ENCODE measurements around the gene GALK1.
"Not testable (repeated sequence)": the region's sequence is repeated elsewhere in the genome, so short reads cannot be mapped to it uniquely, and the experiment has no call there.

Gene GALK1

DNA sequence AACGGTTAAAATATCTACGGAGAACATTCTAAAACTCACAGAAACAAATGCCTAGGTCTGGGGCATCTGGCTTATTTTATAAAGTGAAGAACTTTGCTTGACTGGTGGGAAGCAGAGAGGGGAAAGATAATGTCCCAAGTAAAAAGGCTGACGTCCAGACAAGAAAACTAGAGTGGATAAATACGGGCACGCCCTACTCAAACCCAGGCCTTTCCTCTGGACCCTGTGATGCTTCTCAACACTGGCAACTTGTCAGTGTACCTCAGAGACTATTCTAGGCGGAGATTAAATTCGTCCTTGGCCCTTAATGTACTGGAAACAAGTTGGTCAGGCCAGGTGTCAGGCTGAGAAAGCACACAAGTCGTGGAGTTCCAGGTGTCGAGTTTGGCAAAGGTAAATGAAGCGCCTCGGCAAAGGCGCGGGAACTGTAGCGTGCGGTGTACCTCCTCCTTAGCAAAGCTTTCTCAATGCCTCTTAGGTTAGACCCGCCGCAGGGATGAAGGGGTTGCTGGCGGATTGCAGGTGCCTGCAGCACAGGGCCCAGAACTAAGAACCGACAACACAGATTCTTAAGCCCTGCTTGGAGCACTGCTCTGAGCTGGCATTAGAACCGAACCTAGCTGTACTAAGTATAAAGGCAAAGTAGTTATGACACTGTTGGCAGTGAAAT, 18.9 kb upstream of the GALK1 start:
- no peak for DNase-seq (ENCODE audit: low read depth in 2 of 2)

DNA sequence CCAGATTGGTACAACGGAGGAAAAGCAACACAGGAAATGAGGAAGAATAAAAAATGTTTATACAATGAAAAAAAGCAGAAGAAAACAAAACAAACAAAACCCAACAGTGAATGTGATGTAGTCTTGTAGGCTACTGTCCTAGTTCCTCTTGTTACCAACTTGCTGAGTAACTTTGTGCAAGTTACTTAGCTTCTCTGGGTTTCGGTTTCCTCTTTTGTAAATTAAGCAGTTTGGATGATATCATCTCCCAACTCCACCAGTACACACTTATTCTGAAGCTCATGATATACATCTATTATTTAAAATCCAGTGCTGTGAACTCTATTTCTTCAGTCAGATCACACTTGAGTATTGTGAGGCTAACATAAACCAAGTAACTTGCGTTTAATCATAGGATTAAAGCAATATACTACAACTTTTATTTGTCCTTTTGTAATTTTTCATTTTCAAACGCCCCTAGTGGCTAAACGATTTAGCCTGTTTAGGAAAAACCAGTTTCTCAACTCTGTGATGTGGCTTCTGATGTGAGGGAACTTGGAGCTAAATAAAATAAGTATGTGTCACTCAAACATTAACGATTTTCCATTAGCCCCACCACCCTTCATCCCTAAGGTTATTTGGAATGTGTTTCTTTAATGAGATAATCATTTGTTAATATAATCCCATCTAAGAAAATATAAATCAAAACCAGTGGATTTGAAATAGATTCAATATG, 18.2 kb upstream of the GALK1 start:
- DNase-seq (ENCODE audit: low read depth in 2 of 2), result no peak

DNA sequence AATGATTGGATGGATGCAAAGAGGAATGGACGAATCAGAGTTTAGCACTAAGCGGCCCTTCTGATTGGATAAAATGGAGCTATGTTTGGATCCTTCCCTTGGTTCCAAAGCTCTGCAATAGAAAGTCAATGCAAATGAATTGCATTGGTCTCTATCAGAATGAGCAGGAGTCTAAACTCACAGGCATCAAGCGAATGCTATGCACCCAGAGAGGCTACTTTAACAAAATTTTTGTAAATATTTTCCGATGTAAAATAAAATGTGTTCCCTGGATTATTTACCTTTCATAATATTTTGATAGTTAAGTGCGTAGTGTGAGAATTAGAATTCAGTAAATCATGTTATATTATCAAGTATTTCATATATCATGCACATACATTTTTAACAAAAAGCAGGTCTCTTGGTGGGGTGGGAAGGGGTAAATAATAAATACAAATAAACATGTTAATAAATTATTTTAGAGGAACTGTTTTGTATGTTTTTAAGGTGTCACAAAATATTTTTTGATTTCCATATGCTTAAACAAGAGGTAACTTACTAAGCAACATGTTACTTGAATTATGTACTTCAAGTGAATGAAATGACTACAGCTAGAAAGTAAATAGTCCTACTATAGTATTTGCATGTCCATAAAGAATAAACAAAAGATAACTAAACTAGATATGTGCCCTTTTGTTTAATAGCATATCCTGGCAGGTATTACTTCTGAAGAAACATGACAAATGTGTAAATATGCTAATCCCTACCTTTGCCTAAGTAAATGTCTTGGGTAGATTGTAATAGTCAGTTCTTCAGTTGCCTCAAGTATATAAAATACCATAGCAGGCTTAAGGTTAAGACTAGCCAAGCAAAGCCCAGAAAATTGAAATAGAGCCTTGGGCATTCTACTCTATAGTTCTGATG, 15.2 kb upstream of the GALK1 start:
- no peak for DNase-seq (ENCODE audit: low read depth in 2 of 2)

DNA sequence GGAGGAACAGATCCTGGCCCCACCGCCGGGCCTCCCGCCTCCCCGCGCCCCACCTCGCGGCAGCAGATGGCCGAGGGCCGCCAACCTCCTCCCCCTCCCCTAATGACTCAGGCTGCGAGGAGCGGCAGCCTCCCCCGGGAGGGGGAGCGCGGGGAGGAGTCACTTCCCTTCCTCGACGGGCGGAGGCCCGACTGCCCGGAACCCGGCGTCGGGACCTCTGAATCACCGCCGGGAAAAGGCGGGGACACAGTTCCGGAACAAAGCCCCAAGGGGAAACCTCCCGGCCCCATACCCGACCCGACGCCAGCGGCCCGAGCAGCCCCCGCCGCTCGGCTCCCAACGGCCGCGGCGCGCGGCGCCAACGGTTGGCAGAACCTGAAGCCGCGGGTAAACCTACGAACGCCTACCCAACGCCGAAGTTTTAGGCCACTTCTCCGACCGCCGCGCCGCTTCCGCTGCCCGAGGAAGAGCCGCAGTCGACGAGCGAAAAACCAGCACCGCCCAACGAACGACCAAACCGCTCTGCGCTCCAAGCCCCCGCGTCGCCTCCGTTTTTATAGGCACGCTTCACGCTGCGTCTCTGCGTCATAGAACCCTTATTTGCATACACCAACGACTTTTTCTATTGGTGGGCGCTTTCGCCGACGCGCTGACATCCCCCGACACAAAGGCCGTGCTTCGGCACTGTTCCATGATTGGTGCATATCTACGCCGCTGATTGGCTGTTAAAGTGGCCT, 14.4 kb upstream of the GALK1 start:
- peak; percentile 86 to 92 for DNase-seq (ENCODE audit: low read depth in 2 of 2)

DNA sequence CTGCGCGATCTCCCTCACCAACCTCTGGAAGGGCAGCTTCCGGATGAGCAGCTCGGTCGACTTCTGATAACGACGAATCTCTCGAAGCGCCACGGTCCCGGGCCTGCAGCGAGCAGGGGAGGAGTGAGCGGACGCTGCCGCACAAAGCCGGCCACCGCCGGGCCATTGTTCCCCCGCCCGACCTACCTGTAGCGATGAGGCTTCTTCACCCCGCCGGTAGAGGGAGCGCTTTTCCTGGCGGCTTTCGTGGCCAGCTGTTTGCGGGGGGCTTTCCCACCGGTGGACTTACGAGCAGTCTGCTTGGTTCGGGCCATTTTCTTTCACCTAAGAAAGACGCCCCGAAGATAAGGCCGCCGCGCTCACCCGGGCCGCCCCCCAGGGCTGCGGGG, 13.9 kb upstream of the GALK1 start:
- no peak for DNase-seq (ENCODE audit: low read depth in 2 of 2)

DNA sequence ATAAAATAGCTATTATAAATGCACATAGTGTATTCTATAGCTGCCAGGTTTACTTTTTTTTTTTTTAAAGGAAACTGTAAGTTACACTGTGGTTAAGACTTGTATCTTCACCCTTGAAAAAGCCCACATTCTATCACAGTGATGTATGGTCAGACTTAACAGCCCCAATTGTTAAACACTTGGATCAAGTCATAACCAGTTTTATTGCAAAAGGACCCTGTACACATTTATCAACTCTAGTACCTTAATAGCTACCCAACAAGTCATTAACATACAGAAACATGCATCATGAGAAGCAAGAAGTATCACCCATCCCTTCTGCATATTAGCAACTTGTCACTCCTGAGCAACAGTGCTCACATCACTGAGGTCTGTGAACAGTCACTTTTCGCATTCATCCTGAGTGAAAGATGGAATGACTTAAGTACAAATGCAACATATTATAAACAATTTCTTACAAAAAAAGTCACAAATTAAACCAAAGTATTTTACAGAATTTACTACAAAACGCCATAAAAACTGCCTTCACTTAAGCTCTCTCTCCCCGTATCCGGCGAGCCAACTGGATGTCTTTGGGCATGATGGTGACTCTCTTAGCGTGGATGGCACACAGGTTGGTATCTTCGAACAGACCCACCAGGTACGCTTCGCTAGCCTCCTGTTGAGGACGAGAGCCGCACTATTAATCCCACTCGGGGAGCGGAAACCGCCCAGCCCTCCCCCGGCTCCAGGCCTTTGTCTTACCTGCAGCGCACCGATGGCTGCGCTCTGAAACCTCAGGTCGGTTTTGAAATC, 13.3 kb upstream of the GALK1 start:
- not testable (repeated sequence) for DNase-seq (ENCODE audit: low read depth in 2 of 2)

DNA sequence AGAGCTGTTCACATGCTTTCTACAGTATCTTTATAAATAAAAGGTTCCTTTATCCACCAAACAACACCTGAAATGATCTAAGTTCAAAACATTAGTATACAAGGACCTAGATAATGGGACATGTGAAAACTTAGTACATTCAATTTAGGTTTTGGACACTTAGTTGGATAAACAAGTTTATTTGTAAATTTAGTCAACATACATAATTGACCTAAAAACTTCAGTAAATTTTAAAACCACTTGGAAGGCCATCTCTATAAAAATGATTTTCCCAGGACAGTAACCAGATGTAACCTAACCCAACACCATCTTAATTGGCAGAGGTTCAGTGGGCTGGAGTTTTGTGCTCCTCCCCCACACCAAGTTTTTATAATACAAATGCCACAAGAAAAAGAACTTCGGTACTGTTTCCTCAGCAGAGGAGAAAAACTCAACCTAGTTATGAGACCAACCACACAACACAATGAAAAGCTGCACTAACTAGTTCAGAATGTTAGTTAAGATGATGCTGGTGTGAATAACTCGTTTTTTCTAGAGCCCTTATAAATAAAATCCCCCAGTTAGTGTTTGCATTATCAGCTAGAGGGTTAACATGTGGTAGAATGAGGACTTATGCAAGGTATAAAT, 12.4 kb upstream of the GALK1 start:
- DNase-seq (ENCODE audit: low read depth in 2 of 2), result no peak

DNA sequence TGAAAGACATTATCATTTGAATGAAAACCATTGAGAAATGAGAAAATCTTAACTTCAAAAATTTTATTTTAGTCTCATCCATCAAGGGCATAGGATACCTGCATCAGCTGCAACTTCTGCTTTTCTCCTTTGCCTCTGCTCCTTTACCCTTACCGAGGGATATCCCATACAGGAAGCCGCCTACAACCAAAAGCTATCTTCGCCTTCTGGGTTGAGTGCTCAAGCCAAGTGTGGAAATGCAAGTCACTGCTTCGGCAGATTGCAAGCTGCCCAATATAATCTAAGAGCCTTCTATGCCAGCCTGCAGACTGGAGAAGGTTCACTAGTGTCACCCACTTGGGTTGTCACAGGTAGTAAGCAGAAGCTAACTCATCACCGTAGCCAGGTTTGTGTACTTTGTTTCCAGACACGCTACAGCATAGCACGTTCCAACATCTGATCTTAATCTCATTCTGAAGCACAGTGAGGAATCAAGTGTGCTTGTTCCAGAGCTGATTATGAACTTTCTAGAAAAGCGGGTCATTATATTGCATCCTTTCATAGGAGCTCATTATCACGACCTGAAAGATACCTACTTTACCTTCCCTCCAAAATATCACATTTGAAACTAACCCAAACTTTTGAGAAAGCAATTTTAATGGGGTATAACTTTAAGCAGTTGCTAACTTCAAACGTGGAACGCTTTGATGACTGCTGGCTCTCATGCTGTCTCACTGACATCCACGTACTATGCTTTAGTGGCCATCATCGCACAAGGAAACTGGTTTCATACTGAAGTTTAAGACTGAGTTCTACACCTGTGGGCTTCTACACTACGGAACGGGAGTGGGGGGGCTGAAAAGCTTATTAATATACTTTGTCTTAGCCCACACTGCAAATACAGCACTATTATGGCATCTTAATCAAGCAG, 11.6 kb upstream of the GALK1 start:
- DNase-seq (ENCODE audit: low read depth in 2 of 2), result no peak

DNA sequence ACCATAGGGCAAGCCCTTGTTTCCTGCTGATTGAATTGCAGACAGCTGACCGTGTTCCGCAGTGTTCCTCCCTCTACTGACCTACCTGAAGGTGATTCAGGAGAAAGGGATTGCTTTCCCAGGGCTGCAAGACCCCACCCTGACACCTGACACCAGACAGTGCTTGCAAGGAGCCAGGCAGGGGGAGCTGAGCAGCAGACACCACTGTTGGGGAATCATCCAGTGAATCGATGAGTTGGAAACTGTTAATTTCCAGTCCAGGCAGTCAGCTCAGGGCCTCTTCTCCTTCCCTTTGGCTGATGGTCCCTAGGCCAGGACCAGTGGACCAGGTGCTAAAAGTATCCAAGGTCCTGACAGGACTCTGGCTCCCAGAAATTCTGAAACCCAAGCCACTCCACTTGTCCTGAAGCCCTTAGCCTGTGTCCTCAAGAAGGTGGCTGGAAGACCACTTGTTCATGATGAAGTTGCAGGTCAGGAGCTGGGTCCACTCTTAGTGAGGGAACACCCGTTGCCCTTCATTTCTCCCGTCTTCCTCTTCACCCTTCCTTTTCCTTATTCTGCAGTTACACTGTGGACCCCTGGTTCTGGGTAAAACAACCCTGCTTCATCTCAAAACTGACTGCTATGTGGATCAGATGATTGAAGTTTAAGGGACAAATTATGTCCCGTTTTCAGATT, 10.1 kb upstream of the GALK1 start:
- no peak for DNase-seq (ENCODE audit: low read depth in 2 of 2)

DNA sequence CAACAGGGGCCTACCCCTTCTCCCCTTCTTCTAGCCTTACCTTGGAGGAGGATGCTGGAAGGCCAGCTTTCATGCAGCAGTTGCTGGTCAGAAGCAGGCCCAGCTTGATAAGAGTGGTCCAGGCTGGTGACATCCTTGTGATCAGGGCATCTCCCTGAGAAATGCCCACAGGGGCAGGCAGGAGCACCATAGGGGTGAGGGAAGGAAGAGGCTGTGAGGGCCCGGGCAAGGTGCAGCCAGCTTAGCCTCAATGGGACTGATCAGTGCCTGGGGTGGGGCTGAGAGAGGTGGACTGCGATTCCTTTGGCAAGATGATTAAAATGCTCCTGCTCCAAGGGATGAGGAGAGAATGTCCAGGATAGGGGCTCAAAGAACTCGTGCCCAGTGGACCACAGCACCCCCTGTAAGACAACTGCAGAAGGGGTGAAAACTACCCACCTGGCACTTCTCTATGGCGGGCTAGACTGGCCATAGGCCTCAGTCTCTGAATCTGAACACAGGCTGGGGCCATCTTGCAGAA, 9.5 kb upstream of the GALK1 start:
- DNase-seq (ENCODE audit: low read depth in 2 of 2), result no peak

DNA sequence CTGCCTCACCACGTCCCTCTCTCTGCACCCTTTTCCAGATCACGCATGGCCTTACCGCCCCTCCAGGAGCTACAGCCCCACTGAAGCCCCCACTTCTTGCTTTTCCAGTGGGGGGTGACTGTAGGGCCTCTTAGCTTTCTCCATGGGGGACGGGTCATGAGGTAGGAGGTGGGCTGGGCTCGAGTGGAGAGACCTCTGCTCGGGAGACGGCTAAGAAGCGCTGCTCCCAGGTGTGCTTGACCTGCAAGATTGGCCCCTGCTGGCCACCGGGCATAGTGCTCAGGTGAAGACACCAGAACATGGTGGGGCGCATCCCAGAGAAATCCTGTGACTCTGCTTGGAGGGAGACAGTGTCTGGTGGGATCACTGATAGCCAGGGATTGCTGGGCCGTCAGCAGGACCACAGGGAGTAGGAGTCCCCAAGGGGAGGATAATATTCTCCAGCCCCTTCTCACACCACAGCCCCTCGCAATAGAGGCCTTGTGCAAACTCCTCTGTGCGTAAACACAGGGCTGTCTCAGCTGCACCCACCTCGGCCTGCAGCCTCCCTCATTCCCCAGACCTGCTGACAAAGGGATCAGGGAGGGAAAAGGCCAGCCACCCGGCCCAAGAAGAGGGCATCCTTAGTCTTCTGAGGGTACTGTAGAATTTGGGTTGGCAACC, 8.9 kb upstream of the GALK1 start:
- no peak for DNase-seq (ENCODE audit: low read depth in 2 of 2)

DNA sequence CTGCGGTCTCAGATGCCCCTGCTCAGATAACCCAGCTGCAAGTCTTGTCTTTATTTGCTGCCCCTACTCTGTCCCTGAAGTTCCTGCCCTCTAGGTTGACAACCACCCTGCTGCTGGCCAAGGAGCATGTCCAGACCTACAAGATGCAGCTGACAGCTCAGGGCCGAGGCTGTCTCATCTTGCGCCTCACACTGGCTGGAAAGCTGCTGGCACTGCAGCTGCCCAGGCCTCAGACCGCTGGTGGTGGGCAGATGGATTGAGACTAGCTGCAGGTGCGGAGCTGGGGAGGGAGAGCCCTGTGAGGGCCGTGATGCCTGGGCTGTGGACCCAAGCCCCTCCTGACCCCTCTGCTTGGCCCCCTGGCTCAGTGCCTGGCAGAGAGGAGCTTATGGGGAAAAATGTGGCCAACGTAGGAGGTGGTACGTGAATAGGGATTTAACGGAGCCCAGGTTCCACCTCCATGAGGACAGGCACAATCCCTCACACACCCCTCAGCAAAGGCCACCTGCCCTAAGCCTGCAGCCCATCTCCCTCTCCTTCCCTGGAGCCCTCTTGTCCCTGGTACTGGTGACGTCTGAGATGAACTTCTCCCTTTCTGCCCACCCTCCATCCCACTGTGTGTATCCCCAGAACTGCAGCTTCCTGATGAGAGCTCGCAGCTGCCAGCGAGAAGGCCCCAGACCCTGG, 8.3 kb upstream of the GALK1 start:
- DNase-seq (ENCODE audit: low read depth in 2 of 2), result no peak

DNA sequence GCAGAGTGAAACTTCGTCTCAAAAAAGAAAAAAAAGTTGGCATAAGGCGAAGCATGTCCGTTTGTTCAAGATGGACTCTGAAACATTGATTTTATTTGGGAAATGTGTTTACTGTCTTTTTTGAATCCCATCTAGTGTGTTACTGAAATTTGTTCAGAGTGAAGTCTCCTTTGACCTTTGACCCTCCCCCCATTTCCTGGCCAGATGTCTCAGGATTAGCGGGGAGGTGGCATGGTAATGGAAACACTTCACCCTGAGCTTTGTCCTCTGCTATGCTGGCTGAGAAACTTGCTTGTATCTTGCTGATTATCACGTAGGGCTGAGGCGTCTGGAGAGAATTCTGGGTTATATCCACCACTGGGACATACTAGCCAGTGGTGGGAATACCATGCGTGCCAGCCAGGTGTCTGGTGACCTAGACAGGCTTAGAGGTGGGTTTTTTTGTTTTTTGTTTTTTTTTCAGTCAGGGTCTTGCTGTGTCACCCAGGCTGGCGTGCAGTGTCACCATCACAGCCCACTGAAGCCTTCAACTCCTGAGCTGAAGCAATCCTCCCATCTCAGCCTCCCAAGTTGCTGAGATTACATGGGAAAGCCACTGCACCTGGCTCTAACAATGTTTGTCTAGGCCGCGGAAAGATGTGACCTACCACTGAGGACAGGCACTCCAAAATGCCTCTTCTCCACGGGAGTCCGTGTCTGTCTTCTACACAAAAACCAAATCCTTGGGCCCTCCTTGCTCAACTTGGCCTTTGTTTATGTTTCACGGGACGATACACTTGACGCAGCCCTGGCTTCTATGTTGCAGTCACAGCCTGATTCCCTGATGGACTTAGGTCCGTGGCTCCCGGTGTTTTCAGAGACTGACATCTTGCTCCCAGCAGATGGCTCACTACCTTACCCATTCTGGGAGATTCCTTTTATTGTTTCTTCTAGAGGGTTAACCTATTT, 6.6 kb upstream of the GALK1 start:
- DNase-seq (ENCODE audit: low read depth in 2 of 2), result no peak

DNA sequence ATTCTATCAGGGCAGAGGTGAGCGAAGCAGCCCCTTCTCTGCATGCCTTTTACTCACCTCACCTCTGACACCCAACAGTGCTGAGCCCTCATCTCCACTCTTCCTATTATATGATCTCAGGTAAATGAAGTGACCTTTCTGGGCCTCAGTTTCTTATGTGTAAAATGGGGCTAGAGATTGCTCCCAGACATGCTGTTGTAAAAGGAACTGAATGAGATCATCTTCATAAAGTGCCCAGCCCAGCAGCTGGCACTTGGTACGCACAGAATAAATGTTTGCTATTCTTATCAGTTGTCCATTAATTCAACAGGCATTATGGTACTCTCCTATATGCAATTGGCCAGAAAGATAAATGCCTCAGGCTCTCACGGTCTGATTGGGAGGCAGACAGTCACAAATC, 4.5 kb upstream of the GALK1 start:
- no peak for DNase-seq (ENCODE audit: low read depth in 2 of 2)

DNA sequence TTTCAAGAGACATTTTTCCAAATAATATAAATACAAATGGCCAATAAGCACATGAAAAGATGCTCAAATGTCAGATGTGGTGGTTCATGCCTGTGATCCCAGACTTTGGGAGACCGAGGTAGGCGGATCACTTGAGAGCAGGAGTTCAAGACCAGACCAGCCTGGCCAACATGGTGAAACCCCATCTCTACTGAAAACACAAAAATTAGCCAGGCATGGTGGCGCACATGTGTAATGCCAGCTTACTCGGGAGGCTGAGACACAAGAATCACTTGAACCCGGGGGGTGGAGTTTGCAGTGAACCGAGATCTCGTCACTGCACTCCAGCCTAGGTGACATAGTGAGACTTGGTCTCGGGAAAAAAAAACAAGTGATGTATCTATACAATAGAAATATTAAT, 2.9 kb upstream of the GALK1 start:
- DNase-seq (ENCODE audit: low read depth in 2 of 2), result no peak

DNA sequence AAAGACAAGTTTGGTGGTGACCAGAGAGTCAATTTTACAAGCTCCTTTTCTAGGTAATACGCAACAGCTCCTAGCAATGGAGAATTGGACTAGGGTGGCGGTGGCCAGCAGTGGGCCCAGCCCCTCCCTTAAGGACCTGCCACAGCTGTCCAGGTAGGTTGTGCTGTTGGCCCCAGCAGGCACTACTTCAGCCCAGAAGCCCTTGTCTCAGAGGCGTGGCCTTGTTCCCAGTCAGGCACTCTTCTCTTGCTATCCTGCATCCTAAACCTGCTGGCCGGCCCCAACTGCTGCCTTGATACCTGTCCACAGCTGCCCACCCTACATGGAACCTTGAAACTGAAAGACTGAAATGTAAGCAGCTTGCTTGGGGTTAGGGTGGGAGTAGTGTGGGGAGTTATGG, 989 bp upstream of the GALK1 start:
- DNase-seq (ENCODE audit: low read depth in 2 of 2), result no peak

DNA sequence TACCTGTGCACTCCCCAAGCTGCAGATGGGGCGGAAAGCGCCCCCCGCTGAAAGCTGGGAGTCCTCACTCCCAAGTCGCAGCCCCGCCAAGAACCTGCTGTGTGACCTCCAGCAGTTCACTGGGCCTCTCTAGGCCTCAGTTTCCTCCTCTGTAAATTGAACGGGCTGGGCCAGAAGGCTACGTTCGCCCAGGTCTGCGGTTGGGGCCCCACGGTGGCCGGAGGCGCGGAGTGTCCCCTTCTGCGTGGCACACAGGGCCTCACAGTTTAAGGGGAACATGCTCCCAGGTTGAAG, 628 bp downstream of the GALK1 start:
- no peak for DNase-seq (ENCODE audit: low read depth in 2 of 2)
